AG10803 (cell line): ENCODE measurements around the gene ARHGAP18.

ENCODE experiments used
- DNase-seq: peaks from one replicate; pipeline ENCODE4 v3.0.0; 2010; ENCODE audit warnings: low read depth
- H3K4me3 ChIP-seq: 2 replicates; pipeline ENCODE4 v1.5.1; 2011; ENCODE audit warnings: mild to moderate bottlenecking, low read length, control low read depth
- CTCF ChIP-seq: conservative IDR thresholded peaks from 2 replicates; pipeline ENCODE4 v1.5.1; 2011; ENCODE audit warnings: mild to moderate bottlenecking, low read length, control low read depth, inconsistent platforms

The ARHGAP18 gene

GRCh38 chr6:129645830-129646579 lies 64.0 kb downstream of the ARHGAP18 start:
- no peak overlapping the region for H3K4me3 ChIP-seq
- no peak for DNase-seq
- no peak for TF ChIP-seq CTCF

- DNase-seq, result peak; percentile 34
- TF ChIP-seq CTCF, result no peak
- H3K4me3 ChIP-seq, result no peak overlapping the region
Observed at GRCh38 chr6:129645106-129645829, 64.7 kb downstream of the ARHGAP18 start.

DNA sequence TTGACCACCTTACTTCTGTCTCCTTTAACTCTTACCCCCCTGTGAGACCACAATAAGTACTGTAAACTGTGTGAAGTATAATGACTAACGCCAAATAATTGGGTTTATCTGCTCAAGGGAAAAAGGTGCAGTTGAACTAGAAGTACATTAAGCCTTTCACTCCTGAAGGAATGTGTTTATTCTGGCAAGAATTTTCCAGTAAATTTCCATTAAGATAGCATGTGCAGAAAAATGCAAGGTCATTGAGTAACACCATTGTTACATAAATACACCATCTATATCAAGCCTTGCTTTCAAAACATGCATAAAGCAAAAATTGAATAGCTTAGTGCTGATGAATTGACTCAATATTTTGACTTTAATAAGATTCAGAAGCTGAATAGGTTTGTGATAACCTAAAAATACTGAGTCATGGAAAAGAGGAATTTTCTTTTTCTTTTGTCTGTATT lies 65.4 kb downstream of the ARHGAP18 start:
- H3K4me3 ChIP-seq, result no peak overlapping the region
- TF ChIP-seq CTCF, result no peak
- DNase-seq, result peak; percentile 78

DNA sequence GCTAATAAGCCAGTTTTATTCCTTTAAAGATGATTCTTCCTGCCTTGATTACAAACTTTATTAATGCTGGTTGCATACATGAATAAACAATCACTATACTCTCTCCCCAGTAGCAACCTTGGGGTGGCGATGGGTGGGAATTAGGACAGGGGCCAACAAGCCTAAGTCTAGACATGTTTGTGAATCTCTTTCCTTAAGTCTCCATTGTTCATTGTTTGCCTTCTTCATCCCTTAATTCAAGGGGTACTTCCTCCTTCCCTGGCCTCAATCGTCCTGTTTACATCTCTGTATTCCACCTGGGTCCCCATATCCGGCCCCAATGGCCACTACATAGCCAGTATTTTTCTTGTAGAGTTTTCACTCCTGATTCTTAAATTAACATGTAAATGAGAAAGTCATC lies 66.0 kb downstream of the ARHGAP18 start:
- no peak for DNase-seq
- no peak for TF ChIP-seq CTCF

GRCh38 chr6:129643176-129643575 lies 66.8 kb downstream of the ARHGAP18 start:
- no peak for DNase-seq
- no peak for TF ChIP-seq CTCF
- no peak overlapping the region for H3K4me3 ChIP-seq

More for the DNA sequence above, 66.0 kb downstream of the ARHGAP18 start:
- no peak overlapping the region for H3K4me3 ChIP-seq

DNA sequence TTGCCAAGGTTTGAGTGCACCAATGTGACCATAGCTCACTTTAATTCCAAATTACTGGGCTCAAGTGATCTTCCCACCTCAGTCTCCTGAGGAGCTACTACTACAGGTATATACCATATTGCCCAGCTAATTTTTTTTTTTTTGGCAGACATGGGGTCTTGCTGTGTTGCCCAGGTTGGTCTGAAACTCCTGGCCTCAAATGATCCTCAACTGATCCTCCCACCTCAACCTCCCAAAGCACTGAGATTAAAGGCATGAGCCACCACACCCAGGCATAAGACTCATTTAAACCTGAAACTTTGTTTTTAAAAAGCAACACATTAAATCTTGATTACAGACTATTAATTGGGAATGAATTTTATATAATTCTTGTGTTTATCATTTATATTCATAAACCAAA lies 67.7 kb downstream of the ARHGAP18 start:
- TF ChIP-seq CTCF, result no peak
- no peak overlapping the region for H3K4me3 ChIP-seq
- DNase-seq, result no peak

DNA sequence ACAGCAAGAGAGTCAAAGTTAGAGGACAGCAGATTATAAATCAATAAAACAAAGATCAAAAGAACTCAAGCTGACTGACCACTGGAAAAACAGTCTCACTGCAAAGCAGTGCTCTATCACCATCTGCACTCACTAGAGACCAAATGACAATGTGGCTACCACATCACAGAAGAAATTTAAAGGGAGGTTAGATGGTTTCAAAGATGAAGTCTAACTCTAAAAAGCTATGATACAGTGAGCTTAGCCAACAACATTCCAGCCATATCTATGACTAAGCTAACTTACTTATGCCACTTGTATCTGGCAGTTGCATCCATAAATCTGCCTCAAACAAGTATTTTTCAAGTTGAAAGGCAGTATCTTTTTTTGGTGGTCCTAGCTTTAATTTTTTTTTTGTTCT lies 68.6 kb downstream of the ARHGAP18 start:
- no peak for TF ChIP-seq CTCF
- DNase-seq, result peak; percentile 76
- H3K4me3 ChIP-seq, result no peak overlapping the region
